C4-2B (cell line): Measurements from ENCODE around the gene ZMYND15.

ENCODE experiments used
- CTCF ChIP-seq: fragments of 450-650 bp; conservative IDR thresholded peaks from 2 replicates; pipeline ENCODE4 v1.5.1; 2017; ENCODE audit warnings: mild to moderate bottlenecking
- ZFX ChIP-seq: fragments of 450-650 bp; IDR thresholded peaks from 2 replicates; pipeline ENCODE4 v1.6.1; 2017

- TF ChIP-seq CTCF, result no peak
- no peak for TF ChIP-seq ZFX
These were observed 4.7 kb upstream of the ZMYND15 start for GRCh38 chr17:4734857-4735475.
